Left kidney (tissue), 2 donors: ENCODE measurements around the gene HIVEP3. TPM values are rescaled to one million over a fixed set of nuclear protein-coding genes. Genes with fewer than 3 reads are reported as not detected.

Source experiments
- DNase-seq: peaks from one replicate; pipeline ENCODE4 v3.0.0-alpha.2; 2013
- polyA plus RNA-seq: library from polyadenylated mRNA; unstranded; fragments of 120-200 nt; gene quantifications from one replicate; pipeline ENCODE4 v1.2.1, GENCODE V29; 2013; ENCODE audit not compliant: insufficient read length

HIVEP3 gene
- polyA plus RNA-seq, 1 donor: 4.0 TPM

DNA sequence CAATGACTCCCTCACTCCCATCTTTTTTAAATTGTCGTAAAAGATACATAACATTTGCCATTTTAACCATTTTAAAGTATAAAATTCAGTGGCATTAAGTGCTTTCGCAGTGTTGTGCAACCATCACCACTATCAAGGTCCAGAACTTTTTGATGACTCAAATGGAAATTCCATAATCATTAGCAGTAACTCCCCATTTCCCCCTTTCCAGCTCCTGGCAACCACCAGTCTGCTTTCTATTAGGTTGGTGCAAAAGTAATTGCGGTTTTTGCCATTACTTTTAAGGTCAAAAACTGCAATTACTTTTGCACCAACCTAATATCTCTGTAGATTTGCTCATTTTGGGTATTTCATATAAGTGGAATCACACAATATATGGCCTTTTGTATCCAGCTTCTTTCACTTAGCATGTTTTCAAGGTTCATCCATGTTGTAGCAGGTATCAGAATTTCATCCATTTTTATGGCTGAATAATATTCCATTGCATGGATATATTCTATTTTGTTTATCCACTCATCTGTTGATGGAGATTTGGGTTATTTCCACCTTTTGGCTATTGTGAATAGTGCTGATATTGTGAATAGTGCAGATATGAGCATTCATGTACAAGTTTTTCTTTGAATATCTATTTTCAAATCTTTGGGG is 159.7 kb downstream of the HIVEP3 start:
- DNase-seq: no peak

DNA sequence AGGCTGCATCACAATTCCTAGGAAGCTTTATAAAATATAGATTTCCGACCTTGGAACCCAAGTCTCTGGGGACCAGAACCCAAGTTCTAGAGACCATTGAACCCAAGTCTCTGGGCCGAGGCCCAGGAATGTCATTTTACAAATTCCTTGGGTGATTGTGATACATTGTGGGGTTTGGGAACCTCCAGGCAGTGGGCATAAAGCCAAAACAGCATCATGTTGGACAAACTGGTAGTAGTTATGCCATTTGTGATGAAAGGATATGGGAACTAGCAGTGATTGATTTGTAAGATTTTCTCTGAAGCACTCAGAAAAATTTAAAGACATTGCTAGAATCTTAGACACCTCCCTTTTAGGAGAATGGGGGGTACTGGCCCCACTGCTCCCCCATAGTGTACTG is 160.2 kb downstream of the HIVEP3 start:
- no peak for DNase-seq

DNA sequence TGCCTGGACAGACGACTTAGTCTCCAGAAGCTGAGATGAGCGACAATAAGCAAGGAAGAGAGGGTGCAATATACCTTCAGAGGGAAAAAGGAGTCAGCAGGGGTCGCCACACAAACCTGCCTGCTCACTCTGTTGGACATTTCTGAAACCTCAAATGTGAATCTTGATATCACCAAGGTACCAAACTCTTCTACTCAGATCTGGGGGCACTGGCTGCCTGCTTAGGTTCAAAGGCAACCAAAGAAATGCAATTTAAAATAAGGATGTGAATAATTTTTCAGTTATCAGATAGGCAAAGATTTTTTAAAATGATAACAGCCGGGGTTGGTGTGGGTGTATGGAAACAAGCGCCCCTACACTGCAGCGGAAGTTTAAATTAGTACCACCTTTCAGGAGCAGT is 164.2 kb downstream of the HIVEP3 start:
- DNase-seq: no peak

DNA sequence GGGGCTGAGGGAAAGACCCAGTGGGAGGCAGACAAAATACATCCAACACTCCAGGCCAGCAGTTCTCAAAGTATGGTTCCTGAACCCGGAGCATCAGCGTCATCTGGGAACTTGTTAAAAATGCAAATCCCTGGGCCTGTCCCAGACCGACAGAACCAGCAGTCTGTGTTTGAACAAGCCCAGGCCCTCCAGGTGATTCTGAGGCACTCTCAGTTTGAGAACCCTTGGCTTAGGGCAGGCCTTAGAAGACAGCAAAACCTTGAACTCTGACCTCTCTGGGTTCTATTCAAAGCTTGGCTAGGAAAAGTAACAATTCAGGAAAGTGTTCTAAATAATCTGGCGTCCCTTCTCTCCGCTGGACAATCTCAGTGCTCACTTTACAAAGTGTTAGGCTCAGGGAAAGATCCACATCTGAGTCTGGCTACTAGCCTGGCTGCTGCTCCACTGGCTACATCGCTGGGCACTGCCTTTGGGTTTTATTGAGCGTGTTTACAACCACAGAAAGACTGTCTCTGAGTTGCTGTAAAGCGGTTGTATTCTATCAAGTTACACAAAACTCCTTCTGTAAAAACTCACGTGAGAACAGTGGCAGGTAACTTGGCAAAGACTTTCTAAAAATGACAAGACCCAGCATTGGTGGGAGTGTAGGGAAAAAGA is 166.1 kb downstream of the HIVEP3 start:
- no peak for DNase-seq

DNA sequence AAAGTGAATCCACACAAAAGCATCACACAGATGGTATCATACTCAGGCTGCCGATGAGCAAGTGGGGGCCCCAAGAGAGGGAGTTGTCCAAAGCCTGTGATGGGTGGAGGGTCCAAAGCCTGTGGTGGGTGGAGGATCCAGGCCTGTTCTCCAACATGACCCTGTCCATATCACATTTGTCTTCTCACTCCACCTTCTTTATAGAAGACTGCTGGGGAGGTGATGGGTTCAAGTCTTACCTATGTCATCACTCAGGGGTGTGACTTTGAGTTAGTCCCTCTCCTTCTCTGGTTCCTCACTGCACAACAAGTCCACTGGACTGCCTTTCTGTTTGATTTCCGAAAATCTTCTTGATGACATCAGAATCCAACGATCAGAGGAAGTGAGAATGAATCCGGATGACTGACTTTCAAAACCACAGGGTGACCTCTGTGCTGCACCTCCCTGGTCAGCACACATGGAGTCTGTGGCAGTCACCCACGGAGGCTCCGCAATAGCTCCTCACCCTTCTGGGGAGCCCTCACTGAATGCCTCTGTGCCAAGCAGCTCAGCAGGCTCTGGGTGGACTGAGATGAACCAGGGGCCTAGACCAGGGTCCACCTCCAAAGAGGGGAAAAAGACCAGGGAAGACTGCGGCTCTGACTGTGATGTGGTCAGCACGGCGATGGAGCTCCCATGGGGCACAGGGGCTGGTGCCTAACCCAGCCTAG is 166.8 kb downstream of the HIVEP3 start:
- DNase-seq: no peak

DNA sequence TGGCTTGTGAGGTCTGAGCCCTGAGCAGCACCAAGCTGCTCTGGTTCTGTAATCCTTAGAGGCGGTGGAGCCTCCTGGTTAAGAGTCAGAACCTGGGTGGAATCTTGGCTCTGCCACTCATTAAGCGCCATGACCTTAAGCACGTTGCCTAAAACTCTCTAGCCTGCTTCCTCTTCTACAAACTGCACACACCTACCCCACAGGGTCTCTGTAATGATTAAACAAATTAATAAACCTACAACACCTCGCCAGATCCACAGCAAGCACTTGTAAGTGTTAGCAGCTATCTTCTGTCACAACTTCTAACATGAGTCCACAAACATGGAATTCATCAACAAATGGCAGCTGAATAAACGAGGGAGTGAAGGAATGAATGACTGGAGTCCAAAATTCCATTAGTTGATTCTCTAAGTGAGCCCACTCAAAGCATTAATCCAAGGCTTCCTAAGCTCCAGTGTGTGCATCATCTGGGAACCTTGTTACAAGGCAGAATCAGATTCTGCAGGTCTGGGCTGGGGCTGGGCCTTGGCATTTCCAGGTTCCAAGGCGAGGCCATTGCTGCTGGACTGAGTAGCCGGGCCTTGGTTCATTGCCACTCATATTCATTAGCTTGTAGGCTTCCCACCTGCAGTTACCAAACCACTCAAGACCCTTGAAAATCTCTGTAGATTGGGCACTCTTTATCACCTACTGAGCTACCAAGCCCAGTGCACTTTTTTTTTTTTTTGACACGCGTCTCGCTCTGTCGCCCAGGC is 168.6 kb downstream of the HIVEP3 start:
- DNase-seq: no peak

DNA sequence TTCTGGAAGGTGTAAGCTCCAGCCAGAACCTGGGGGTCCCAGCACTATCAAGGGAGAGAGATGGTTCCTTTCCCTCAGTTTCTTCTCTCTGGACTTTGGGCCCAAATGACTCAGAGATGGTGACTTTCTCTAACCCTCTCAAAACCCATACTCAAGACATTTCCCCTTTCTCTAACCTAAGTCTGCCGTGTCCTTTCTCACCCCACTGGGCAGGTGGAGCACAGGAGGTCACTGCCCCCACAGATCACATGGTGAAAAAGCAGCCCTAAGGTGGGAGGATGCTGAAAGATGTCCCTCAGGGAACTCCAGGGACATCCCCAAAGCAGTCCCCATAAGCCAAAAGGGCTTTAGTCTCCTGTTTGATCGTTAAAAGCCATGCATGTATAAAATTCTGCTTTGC is 173.7 kb downstream of the HIVEP3 start:
- no peak for DNase-seq

DNA sequence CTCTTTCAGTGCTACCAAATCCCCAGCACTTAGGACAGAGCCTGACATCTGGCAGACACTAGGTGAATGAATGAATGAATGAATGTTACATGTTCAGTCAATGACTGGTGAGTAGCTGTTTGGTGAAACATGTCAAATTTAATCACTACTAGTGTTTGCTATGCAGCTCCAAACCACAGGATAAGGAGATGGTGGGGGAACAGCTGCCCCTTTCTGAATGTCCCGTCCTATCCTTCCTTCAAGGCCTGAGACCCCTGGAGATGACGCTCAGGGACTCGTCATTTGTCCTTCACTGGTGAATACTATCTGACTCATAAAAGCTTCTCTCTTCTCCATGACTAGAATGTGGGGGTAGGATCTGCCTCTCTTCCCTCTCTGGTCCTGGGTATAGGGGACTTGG is 175.4 kb downstream of the HIVEP3 start:
- DNase-seq: no peak

DNA sequence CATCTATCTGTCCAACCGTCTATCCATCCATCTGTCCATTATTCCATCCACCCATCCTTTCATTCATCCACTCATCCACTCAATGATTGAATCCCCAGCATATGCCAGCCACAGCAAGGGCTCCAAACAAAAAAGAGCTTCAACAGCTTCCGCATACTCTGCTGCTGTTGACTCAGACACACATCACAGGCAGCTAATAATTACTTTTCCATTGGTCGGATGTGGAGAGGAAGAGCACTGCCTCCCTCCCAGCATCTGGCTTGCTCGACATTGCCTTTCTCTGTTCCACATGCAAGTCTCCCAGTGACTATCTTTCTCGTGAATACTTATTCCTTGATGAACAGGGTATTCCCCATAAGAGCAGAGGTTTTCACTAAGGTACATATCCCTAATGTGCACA is 176.5 kb downstream of the HIVEP3 start:
- no peak for DNase-seq

DNA sequence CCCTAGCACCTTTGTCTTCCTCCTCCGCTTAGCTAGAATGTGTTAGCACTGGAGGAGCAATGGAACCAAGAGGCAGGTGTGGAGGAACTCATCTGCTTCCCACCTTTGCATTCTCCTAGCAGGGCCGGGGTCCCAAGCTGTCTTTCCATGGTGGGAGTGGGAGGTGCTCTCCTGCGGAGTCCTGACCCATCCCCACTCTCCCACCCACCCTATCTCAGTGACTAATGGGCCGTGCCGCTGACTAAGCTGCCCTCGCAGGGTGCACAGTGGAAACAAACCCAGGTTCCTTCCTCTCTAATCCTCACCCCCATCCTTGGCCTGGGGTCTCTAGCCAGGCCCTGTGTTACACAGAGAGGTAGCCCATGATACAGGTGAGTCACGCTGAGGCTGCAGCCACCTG is 177.5 kb downstream of the HIVEP3 start:
- no peak for DNase-seq

DNA sequence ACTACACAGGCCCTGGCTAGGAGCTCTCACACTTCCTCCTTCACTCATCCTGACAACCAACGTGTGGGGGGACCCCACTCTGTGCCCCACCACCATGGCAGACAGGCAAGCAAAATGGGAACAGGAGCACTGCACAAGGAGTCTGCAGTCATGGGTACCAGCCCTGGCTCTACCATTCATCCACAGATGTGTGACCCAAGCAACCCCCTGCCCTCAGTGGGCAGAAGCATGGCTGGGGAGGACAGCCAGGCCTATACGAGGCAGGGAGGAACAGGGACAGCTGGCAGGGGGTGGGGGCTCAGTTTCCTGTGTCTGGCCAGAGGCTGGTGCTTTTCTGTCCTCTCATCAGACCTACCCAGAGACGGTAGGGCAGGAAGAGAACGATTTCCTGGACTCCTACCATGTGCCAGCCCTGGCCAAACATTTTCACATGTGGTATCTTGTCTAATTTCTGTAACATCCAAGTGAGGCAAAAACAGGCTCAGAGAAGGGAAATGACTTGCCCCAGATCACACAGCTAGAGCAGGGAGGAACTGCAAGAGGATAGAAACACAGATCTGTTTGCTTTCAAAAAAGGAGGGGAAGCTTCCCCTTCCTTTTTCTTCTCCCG is 178.0 kb downstream of the HIVEP3 start:
- no peak for DNase-seq

DNA sequence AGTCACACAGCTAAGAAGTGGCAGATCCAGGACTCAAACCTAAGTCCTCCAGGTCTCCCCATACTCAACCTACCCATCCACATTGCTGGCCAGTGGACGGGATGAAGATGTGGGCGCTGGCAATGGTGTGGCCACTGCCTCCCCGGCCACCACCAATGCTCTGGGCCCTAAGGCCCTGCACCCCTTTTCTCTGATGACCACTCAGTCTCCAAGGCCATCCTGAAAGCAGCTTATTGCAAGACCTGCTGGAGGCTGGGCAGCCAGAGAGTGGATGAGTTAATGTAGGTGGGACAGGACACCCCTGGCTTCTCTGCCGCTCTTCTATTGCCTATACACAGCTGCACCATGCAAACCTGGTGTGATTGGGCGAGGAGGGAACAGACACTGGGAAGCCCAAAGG is 178.7 kb downstream of the HIVEP3 start:
- no peak for DNase-seq

DNA sequence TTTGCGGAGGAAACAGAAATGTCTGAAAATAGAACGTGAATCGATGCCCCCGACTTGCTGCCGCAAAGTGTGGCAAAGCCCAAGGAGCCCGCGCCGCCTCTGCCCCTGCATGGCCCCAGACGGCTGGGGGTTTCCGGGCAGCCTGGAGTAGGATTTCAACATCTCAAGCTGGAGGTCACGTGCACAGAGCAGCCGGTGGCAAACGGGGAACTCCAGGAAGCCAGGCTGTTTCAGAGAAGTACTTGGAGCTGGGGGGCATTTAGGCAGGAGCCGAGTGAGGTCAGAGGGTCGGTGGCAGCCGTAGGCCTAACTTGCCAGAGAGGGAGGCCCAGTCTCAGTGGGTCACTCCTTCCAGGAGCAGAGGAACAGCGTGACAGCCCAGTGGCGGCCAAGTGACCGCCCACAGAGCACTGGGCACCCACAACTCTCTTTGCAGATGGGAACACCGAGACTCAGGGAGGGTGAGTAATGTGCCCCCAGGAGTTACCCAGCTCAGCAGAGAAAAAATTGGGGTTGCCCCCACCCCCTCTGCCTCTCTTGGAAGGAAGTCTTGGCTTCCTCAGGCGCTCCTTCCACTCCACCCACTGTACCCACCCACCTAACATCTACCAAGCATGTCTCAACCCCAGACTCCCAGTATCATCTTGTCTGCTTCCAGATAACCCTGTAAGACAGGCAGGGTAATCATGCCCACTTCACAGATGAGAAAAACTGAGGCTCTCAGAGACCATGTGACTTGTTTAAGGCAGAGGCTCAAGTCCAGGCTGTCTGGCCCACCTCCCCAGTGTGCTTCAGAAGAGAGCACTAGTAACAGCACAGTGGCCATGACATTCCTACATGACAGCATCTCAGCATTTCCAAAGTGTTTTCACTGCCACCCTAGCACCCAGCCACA is 179.4 kb downstream of the HIVEP3 start:
- DNase-seq: peak; percentile 69

DNA sequence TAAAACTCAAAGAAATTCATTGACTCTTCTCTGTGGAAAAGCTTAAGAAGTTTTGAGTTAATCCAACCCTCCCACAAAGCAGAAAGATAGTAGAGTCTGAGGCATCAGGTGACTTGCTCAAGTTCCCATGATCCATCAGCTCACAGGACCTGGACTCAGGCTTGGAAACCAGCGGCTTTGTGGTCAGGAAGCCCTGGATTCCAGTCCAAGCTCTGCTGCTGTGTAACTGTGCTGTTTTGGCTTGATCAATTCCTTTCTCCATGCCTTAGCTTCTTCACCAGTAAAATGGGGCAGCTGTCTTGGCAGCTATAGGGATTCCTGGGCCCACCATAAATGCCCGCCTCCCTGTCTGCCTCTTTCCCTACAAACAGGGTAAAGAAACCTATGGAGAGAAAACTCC is 180.2 kb downstream of the HIVEP3 start:
- DNase-seq: no peak

DNA sequence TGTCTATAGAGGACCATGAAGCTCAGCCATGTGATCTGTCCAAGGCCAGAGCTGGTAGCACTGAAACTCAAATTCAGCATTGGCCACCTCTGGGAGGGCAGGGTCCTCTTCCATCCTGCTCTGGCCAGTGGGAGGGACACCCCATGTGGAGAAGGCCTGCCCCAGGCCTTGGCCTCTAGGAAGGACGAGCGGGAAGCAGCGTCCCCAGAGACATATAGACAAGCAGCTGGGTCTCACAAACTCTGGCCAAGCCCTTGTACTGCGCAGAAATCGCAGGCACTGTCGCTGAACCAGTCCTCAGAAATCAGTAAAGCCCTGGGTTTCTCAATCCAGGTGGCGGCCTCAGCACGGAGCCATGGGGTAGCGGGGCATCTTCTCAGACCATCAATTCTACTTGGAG is 180.7 kb downstream of the HIVEP3 start:
- DNase-seq: no peak

DNA sequence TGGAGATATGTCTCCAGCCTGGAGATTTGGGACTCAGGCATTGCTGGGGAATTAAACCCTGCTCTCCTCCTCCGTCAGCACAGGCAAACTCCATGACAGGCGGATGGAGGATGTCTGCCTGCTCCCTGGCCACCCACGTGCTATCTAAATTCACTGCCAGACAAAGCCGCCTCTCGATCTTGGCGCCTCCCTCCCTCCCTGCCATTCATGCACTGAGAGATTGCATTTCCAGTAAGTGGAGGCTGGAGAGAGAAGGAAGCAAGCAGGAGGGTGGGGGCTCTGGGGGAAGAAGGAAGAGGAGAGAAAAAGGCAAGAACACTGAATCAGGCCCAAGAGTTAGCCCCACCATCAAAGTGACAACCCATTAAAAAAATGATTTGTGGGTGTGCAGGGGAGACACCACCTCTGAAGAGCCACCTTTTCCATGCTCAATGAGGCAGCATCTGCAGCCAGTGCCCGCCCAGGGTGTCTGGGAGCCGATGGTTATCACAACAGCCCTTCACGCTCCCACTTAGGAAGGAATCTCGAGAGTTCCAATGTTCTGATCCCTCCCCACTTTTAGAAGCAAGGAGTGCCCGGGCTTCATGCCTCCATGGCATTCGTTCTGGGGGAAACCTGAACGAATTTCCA is 183.0 kb downstream of the HIVEP3 start:
- DNase-seq: peak; percentile 64

DNA sequence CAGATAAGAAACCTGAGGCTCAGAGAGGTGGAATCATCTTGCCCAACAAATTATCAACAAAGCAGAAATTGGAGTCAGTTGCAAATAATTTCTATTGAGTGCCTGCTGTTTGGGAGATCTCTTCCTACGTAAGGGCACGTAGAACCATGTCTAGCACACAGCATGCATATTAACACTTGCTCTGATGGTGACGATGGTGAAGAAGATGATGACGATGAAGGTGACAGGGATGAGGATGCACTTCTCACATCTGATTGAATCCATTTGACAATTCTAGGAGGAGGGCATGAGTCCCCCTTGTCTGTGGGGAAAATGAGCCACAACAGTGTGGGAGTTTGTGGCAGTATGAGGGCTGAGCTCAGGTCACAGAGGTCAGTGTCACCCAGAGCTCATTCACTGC is 183.6 kb downstream of the HIVEP3 start:
- no peak for DNase-seq

DNA sequence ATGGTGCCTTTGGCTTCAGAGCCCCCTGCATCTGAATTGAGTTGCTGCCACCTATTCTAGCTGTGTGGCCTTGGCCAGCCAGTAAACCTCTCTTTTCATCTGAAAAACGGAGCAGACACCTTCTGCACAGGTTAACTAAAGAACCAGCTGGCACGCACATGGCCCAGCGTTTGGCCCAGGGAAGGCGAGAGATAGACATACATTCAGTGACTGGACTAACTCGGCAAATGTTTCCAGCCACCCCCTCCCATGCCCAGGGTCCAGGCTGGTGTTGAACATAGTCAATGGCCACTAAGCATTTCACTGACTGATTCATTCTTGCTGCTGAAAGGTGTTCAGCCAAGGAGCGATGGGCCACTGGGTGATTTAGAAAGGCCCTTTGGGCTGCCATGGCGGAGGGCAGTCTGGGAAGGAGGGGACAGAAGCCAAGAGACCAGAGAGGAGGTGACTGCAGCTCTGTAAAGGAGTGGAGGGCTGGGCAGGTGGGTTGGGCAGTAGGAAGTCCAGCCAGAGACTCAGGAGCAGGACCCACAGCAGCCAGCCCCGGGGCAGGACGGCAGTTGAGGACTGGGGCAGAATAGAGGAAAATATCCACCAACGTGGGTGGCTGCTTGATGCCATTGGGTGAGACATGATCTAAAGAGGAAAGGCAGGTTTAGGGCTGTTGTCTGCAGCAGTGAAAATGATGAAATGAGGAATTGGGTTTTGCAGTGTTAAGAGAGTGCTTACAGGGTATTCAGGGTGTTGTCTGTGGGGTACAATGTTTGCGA is 184.3 kb downstream of the HIVEP3 start:
- no peak for DNase-seq

DNA sequence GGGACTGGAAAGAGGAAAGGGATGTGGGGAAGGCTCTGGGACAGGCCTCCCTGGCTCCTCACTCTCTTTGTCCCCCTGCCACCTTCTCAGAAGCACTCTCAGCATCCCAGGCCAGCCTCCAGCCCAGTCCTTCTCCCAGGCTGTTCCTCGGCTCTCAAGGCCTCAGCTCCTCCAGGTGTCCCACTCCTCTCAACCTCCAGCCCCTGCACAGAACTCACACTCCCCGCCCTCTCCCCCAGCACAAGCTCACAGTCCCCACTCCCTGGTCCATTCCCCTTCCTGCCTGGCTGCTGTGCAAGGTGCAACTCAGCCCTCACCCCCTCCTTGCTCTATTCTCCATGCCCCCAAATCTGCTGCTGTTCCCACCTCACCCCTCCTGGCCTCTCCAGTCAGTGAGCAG is 185.0 kb downstream of the HIVEP3 start:
- DNase-seq: no peak

DNA sequence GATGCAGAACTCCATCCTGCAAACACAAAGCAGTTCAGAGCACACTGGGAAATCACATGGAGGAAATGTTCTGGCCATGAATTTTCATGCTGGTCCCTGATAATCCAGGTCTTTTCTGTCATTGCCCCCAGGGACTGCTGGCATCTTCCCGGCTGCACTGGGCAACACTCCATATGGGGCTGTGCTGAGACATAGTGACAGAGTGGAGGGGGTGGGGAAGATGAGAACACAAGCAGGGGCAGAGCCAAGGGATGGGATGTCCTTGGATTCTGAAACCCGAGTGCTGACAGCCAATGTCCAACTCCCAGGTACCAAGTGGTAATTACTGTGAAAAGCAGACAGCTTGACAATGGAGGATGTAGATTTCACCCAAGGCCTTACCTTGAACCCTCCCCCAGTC is 185.7 kb downstream of the HIVEP3 start:
- DNase-seq: no peak
